Placental pericyte (primary cell): ENCODE results near the gene RTN4IP1. TPM values are rescaled to one million over a fixed set of nuclear protein-coding genes. Genes with fewer than 3 reads are reported as not detected.

Source experiments
- small RNA-seq: library from RNA; depleted of rRNA; stranded (forward); fragments of <200 nt; gene quantifications from one replicate; pipeline ENCODE3, GENCODE V24; 2012; ENCODE audit warnings: low replicate concordance
- total RNA-seq: library from RNA; depleted of rRNA; stranded (reverse); fragments of >200 nt; gene quantifications from 2 replicates; pipeline ENCODE4 v1.2.3, GENCODE V29; 2012

RTN4IP1 gene
- total RNA-seq = 4.2 and 9.0 TPM in 2 replicates

GRCh38 chr6:106629103-106629858 is at the start of gene RTN4IP1, which contains the start of gene QRSL1:
RTN4IP1 (minus strand) TSS chr6:106629498; CDS start chr6:106629021, 477 bp downstream.
QRSL1 (plus strand) TSS chr6:106629578; CDS start chr6:106629682, 104 bp downstream.

Small RNA genes within 50 kb of the gene (small RNA-seq; reads per million reads assigned to genes)
- not detected for gene RNU6-527P

Other genes with a start within 250 kb of the RTN4IP1 start
- gene QRSL1, start 80 bp upstream of the RTN4IP1 start, total RNA-seq = 7.7 and 12.7 TPM in 2 replicates